Measurements from ENCODE around the gene MERTK. TPM values are rescaled to one million over a fixed set of nuclear protein-coding genes. Genes with fewer than 3 reads are reported as not detected.

MERTK gene
- total RNA-seq, 1 experiment from 2014 or later = 39.2 TPM

DNA sequence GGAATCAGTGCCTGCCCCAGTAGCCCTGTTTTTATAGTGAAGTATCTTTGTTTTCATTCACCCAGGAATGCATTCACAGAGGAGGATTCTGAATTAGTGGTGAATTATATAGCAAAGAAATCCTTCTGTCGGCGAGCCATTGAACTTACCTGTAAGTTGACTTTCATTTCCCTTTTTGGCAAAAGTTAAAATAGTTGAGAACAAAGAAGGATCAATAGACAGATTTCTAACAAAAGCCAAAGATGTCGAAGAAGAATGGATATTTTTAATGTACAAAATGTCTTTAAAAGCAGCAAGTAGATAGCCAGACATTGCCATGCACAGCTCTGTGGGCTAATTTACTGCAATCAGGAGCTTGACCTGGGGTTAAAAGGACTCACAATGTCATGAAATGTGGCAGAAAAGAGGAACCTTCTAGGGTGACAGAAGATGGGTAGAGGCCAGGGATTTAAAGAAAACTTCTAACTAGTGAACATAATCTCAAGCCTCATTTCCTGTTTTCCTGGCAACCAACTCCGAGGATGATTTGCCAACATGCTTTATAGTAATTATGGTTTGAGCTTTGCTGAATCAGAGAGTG is 102.8 kb downstream of the MERTK start:
- ChIA-PET POLR2A (no interaction called here), CTCF (no interaction called here)
- no TSS peak for BruUV-seq (replicated peaks)
- Mint-ChIP-seq H3K4me1 (ENCODE audit: low read depth, unreplicated experiment) (no peaks in the 10 kb centered on the region), H3K27ac (ENCODE audit: unreplicated experiment) (no peak overlapping the region), H3K9me3 (ENCODE audit: unreplicated experiment) (no peaks in the 10 kb centered on the region), H3K36me3 (ENCODE audit: insufficient read depth, unreplicated experiment) (peaks cover 68% of the 10 kb centered on the region), H3K4me3 (ENCODE audit: unreplicated experiment) (no peak overlapping the region), H3K27me3 (ENCODE audit: insufficient read depth, unreplicated experiment) (no peaks in the 10 kb centered on the region)
- no peaks in the 10 kb centered on the region for H3K27me3 ChIP-seq (replicated peaks; ENCODE audit: control insufficient read depth, insufficient read depth, low read length)
- H3K4me3 ChIP-seq (ENCODE audit: low read depth, low read length) = no peak overlapping the region
- H3K36me3 ChIP-seq (ENCODE audit: control insufficient read depth, insufficient read depth, low read length) = peaks cover 2% of the 10 kb centered on the region; the same call in 1 of the 2 replicates
- H3K9me3 ChIP-seq = no peaks in the 10 kb centered on the region
- TF ChIP-seq, protein P1, sequence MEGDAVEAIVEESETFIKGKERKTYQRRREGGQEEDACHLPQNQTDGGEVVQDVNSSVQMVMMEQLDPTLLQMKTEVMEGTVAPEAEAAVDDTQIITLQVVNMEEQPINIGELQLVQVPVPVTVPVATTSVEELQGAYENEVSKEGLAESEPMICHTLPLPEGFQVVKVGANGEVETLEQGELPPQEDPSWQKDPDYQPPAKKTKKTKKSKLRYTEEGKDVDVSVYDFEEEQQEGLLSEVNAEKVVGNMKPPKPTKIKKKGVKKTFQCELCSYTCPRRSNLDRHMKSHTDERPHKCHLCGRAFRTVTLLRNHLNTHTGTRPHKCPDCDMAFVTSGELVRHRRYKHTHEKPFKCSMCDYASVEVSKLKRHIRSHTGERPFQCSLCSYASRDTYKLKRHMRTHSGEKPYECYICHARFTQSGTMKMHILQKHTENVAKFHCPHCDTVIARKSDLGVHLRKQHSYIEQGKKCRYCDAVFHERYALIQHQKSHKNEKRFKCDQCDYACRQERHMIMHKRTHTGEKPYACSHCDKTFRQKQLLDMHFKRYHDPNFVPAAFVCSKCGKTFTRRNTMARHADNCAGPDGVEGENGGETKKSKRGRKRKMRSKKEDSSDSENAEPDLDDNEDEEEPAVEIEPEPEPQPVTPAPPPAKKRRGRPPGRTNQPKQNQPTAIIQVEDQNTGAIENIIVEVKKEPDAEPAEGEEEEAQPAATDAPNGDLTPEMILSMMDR (IDR thresholded peaks at IDR 0.05; ENCODE audit: insufficient read depth in 1 of 2, low read depth in 1 of 2, low read length in 1 of 2, severe bottlenecking in 1 of 2, unreplicated experiment in 1 of 2) = no peak
- no peak for DNase-seq
- intact Hi-C loops (cut with micrococcal nuclease; ENCODE audit: unreplicated experiment) = no loop called here
- H3K4me1 ChIP-seq = no peaks in the 10 kb centered on the region

DNA sequence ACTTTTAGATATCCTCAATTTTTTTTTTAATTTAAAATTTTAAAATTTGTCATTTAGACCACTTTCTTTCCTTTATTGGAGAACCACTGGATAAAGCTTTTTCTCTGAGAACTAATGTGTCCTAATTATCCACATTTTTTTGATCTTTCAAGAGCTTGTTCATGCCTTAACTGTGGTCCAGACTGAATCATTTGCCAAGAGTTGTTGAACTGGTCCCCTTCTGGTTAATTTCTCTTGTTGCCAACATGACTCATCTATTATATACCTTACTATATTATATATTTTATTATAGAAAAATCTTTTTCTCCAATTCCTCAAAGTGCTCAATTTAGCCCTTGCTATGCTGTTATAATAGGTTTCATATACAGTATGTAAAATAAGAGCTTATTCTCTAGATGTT is 103.5 kb downstream of the MERTK start:
- H3K4me3 ChIP-seq (ENCODE audit: low read depth, low read length) = no peak overlapping the region
- BruUV-seq (replicated peaks) = no TSS peak

DNA sequence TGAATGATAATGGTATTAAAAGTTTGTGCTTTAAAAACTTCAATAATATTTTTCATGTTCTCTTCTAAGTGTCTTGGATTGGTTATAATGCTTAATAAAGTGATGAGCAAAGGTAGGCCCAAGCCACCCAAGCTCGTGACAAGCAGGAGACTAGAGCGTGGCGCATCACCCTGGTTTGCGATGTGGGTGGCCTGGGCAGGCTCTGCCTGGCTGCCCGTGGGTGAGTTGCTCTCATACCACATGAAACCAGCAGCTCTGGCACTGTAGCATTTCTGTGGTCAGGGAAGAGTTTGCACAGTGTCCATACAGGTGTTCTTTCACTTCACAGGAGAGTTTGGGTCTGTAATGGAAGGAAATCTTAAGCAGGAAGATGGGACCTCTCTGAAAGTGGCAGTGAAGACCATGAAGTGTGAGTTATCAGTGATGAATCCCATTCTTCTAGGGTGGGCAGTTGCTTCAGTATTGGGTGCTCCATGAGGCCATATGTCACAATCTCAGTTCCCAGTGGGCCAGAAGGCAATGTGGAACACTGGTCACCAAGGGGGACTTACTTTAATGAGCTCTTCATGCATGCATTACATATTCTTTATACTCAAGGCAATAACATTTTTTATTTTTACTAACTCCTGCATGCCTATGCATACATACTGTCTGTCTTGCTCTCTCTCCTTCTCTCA is 105.3 kb downstream of the MERTK start:
- Mint-ChIP-seq H3K27ac (ENCODE audit: unreplicated experiment) (no peak overlapping the region), H3K9me3 (ENCODE audit: unreplicated experiment) (no peaks in the 10 kb centered on the region), H3K4me3 (ENCODE audit: unreplicated experiment) (no peak overlapping the region), H3K36me3 (ENCODE audit: insufficient read depth, unreplicated experiment) (peaks cover 66% of the 10 kb centered on the region), H3K4me1 (ENCODE audit: low read depth, unreplicated experiment) (no peaks in the 10 kb centered on the region), H3K27me3 (ENCODE audit: insufficient read depth, unreplicated experiment) (no peaks in the 10 kb centered on the region)
- no peaks in the 10 kb centered on the region for H3K27me3 ChIP-seq (replicated peaks; ENCODE audit: control insufficient read depth, insufficient read depth, low read length)
- no TSS peak for BruUV-seq (replicated peaks)
- CTCF ChIA-PET = interaction anchor here (0.6 kb wide), 1 partner anchor 84 kb away, joined by 3 read pairs; no protein-coding TSS in a partner anchor
- POLR2A ChIA-PET = no interaction called here
- H3K4me1 ChIP-seq = no peaks in the 10 kb centered on the region
- no peaks in the 10 kb centered on the region for H3K9me3 ChIP-seq
- TF ChIP-seq, protein P1 (IDR thresholded peaks at IDR 0.05; ENCODE audit: insufficient read depth in 1 of 2, low read depth in 1 of 2, low read length in 1 of 2, severe bottlenecking in 1 of 2, unreplicated experiment in 1 of 2) = no peak
- intact Hi-C loops (cut with micrococcal nuclease; ENCODE audit: unreplicated experiment) = no loop called here
- no peak overlapping the region for H3K4me3 ChIP-seq (ENCODE audit: low read depth, low read length)
- no peaks in the 10 kb centered on the region; the same call in 1 of the 2 replicates for H3K36me3 ChIP-seq (ENCODE audit: control insufficient read depth, insufficient read depth, low read length)
- no peak for DNase-seq

More for the DNA sequence above, 103.5 kb downstream of the MERTK start:
- no peak for DNase-seq
- intact Hi-C loops (cut with micrococcal nuclease; ENCODE audit: unreplicated experiment) = no loop called here
- ChIA-PET POLR2A (no interaction called here), CTCF (no interaction called here)
- no peaks in the 10 kb centered on the region for H3K4me1 Mint-ChIP-seq (ENCODE audit: low read depth, unreplicated experiment)
- H3K9me3 Mint-ChIP-seq (ENCODE audit: unreplicated experiment) = no peaks in the 10 kb centered on the region
- H3K36me3 Mint-ChIP-seq (ENCODE audit: insufficient read depth, unreplicated experiment) = peaks cover 67% of the 10 kb centered on the region
- TF ChIP-seq, protein P1 (IDR thresholded peaks at IDR 0.05; ENCODE audit: insufficient read depth in 1 of 2, low read depth in 1 of 2, low read length in 1 of 2, severe bottlenecking in 1 of 2, unreplicated experiment in 1 of 2) = no peak
- Histone ChIP-seq H3K9me3 (no peaks in the 10 kb centered on the region), H3K36me3 (ENCODE audit: control insufficient read depth, insufficient read depth, low read length) (peaks cover 2% of the 10 kb centered on the region; the same call in 1 of the 2 replicates), H3K4me1 (no peaks in the 10 kb centered on the region), H3K27me3 (replicated peaks; ENCODE audit: control insufficient read depth, insufficient read depth, low read length) (no peaks in the 10 kb centered on the region)
- H3K27ac Mint-ChIP-seq (ENCODE audit: unreplicated experiment) = no peak overlapping the region
- no peak overlapping the region for H3K4me3 Mint-ChIP-seq (ENCODE audit: unreplicated experiment)
- H3K27me3 Mint-ChIP-seq (ENCODE audit: insufficient read depth, unreplicated experiment) = no peaks in the 10 kb centered on the region

Data from Caco-2 (cell line).